Measurements from ENCODE around the gene CXADR. TPM values are rescaled to one million over a fixed set of nuclear protein-coding genes. Genes with fewer than 3 reads are reported as not detected.

Gene CXADR
- total RNA-seq, 1 experiment from 2014 or later: 119 TPM

GRCh38 chr21:17631195-17631594, 118.4 kb downstream of the CXADR start:
- POLR2A ChIA-PET: no interaction called here
- DNase-seq (ENCODE audit: low spot score) (no peak), ATAC-seq (no peak)
- H3K4me3 Mint-ChIP-seq: no peak overlapping the region
- no peaks in the 10 kb centered on the region for H3K9me3 Mint-ChIP-seq
- TF ChIP-seq ZNF396 (CRISPR knock-in tag; IDR thresholded peaks at IDR 0.05; ENCODE audit: borderline replicate concordance): no peak
- TF ChIP-seq, protein P1, sequence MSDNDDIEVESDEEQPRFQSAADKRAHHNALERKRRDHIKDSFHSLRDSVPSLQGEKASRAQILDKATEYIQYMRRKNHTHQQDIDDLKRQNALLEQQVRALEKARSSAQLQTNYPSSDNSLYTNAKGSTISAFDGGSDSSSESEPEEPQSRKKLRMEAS (CRISPR knock-in tag; IDR thresholded peaks at IDR 0.05): no peak
- no peak for TF ChIP-seq E2F4 (CRISPR knock-in tag; IDR thresholded peaks at IDR 0.05; ENCODE audit: borderline replicate concordance, low read depth)
- TF ChIP-seq ATF2 (CRISPR knock-in tag; IDR thresholded peaks at IDR 0.05; ENCODE audit: borderline replicate concordance, low read depth): no peak
- TF ChIP-seq, protein P2, sequence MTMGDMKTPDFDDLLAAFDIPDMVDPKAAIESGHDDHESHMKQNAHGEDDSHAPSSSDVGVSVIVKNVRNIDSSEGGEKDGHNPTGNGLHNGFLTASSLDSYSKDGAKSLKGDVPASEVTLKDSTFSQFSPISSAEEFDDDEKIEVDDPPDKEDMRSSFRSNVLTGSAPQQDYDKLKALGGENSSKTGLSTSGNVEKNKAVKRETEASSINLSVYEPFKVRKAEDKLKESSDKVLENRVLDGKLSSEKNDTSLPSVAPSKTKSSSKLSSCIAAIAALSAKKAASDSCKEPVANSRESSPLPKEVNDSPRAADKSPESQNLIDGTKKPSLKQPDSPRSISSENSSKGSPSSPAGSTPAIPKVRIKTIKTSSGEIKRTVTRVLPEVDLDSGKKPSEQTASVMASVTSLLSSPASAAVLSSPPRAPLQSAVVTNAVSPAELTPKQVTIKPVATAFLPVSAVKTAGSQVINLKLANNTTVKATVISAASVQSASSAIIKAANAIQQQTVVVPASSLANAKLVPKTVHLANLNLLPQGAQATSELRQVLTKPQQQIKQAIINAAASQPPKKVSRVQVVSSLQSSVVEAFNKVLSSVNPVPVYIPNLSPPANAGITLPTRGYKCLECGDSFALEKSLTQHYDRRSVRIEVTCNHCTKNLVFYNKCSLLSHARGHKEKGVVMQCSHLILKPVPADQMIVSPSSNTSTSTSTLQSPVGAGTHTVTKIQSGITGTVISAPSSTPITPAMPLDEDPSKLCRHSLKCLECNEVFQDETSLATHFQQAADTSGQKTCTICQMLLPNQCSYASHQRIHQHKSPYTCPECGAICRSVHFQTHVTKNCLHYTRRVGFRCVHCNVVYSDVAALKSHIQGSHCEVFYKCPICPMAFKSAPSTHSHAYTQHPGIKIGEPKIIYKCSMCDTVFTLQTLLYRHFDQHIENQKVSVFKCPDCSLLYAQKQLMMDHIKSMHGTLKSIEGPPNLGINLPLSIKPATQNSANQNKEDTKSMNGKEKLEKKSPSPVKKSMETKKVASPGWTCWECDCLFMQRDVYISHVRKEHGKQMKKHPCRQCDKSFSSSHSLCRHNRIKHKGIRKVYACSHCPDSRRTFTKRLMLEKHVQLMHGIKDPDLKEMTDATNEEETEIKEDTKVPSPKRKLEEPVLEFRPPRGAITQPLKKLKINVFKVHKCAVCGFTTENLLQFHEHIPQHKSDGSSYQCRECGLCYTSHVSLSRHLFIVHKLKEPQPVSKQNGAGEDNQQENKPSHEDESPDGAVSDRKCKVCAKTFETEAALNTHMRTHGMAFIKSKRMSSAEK (CRISPR knock-in tag; IDR thresholded peaks at IDR 0.05; ENCODE audit: borderline replicate concordance): no peak
- no peak for TF ChIP-seq CBFB (CRISPR knock-in tag; IDR thresholded peaks at IDR 0.05; ENCODE audit: low read depth)
- TF ChIP-seq GABPB1 (CRISPR knock-in tag; IDR thresholded peaks at IDR 0.05): no peak
- no peak for TF ChIP-seq CREM (CRISPR knock-in tag; IDR thresholded peaks at IDR 0.05)
- no peak for TF ChIP-seq ESRRA (CRISPR knock-in tag; IDR thresholded peaks at IDR 0.05; ENCODE audit: borderline replicate concordance)
- TF ChIP-seq E2F5 (CRISPR knock-in tag; IDR thresholded peaks at IDR 0.05): no peak
- no peak for TF ChIP-seq TEAD4 (CRISPR knock-in tag; IDR thresholded peaks at IDR 0.05)
- no peak for TF ChIP-seq ZNF121 (CRISPR knock-in tag; IDR thresholded peaks at IDR 0.05)
- H3K27me3 Mint-ChIP-seq (ENCODE audit: low read depth): no peaks in the 10 kb centered on the region
- H3K4me1 Mint-ChIP-seq: peaks cover 3% of the 10 kb centered on the region
- CTCF ChIA-PET: no interaction called here
- H3K36me3 Mint-ChIP-seq: no peaks in the 10 kb centered on the region
- no peak overlapping the region for H3K27ac Mint-ChIP-seq

DNA sequence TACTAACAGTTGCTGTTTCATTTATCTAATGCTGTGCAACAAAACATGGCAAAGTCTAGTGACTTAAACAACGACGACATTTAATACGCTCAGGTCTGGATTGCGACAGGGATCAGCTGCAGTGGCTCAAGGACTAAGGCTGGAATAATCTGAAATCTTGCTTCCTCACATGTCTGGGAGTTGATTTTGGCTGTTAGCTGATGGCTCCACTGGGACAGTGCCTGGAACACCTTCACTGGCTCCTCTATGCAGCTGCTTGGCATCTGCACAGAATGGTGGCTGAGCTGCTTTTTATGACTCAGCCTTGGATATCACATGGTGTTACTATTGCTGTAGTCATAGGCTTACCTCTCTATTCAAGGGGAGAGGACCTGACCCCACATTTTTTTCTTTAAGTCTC, 123.9 kb downstream of the CXADR start:
- ChIA-PET POLR2A (interaction anchor here (0.7 kb wide), 1 partner anchor 434 kb away, joined by 7 read pairs; no protein-coding TSS in a partner anchor), CTCF (no interaction called here)
- no peak overlapping the region for H3K27ac Mint-ChIP-seq
- H3K4me3 Mint-ChIP-seq: no peak overlapping the region
- H3K4me1 Mint-ChIP-seq: no peaks in the 10 kb centered on the region
- H3K9me3 Mint-ChIP-seq: peaks cover 21% of the 10 kb centered on the region
- H3K36me3 Mint-ChIP-seq: peaks cover 9% of the 10 kb centered on the region
- TF ChIP-seq E2F4 (CRISPR knock-in tag; IDR thresholded peaks at IDR 0.05; ENCODE audit: borderline replicate concordance, low read depth) (no peak), NFATC4 (CRISPR knock-in tag; IDR thresholded peaks at IDR 0.05) (no peak), KAT7 (CRISPR knock-in tag; IDR thresholded peaks at IDR 0.05; ENCODE audit: borderline replicate concordance) (no peak), TP53 (CRISPR knock-in tag; IDR thresholded peaks at IDR 0.05) (no peak), FOXP4 (CRISPR knock-in tag; IDR thresholded peaks at IDR 0.05) (no peak)
- TF ChIP-seq, protein P3, sequence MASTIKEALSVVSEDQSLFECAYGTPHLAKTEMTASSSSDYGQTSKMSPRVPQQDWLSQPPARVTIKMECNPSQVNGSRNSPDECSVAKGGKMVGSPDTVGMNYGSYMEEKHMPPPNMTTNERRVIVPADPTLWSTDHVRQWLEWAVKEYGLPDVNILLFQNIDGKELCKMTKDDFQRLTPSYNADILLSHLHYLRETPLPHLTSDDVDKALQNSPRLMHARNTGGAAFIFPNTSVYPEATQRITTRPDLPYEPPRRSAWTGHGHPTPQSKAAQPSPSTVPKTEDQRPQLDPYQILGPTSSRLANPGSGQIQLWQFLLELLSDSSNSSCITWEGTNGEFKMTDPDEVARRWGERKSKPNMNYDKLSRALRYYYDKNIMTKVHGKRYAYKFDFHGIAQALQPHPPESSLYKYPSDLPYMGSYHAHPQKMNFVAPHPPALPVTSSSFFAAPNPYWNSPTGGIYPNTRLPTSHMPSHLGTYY (CRISPR knock-in tag; IDR thresholded peaks at IDR 0.05): no peak
- TF ChIP-seq, protein P4, sequence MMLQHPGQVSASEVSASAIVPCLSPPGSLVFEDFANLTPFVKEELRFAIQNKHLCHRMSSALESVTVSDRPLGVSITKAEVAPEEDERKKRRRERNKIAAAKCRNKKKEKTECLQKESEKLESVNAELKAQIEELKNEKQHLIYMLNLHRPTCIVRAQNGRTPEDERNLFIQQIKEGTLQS (CRISPR knock-in tag; conservative IDR thresholded peaks at IDR 0.05): no peak
- H3K27me3 Mint-ChIP-seq (ENCODE audit: low read depth): no peaks in the 10 kb centered on the region
- DNase-seq (ENCODE audit: low spot score) (no peak), ATAC-seq (no peak)

Measured in WTC11 (cell line).